NCI-H345 treated with DMSO at 0.1 percent for 48 hours (cell line): ENCODE data around the gene SLC13A2.
A peak's percentile ranks its signal among the peaks of the same experiment; 100 is the strongest.

Experiments
- DNase-seq: peaks from one replicate; lab custom pipeline; 2025; ENCODE audit not compliant: unreplicated experiment; lab: John Stamatoyannopoulos, UW

The SLC13A2 gene

DNA sequence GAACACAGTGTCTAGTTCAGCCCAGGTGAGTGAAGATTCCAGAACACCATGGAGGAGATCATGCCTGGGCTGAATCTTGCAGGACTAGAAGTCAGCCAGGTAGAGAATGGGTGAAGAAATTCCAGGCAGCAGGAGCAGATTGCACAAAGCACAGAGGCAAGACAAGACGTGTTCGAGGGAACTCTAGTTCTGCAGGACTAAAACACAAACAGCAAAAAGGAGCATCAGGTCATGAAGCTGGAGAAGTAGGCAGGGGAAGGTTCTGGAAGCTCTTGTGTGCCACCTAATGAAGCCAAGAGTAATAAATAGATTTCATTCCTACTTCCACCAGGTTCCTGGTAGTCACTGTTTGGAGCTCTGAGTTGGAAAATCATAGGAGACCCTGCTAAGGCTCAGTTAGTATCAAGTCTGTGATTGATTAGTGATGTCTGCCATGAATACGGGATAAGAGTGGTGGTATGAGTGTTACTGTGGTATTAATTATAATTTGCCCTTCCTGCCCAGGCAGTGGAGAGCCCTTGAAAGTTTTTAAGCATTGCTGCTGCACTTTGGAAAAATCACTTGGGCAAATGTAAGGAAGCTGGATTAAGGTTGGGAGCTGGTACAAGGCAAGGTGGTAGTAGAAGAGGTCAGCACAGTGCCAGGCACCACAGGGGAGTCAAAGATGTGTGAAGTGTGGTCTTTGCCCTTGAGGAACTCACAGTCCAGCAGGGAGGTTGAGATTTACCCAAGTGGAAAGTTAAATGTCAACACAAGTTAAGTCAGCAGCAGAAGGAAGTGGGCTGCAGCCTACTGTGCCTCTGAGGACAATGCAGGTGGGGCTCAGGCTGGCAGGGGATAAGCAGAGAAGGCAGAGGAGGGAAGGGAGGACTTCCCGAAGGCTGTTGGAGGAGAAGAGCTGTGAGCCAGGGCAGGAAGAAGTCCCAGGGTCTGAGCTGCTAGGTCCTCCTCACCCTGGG lies 19.2 kb downstream of the SLC13A2 start:
- no peak for DNase-seq

DNA sequence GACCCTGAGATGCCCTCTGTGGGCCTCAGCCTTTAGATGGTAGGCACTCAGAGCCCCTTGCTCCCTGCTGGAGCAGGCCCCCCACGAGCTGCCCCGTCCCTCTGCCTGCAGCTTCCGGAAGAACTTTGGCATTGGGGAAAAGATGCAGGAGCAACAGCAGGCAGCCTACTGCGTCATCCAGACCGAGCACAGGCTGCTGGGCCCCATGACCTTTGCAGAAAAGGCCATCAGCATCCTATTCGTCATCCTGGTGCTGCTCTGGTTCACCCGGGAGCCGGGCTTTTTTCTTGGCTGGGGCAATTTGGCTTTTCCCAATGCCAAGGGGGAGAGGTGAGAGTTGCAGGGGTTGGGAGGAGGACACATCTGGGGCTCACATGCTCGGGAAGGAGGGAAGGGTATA lies 20.0 kb downstream of the SLC13A2 start:
- no peak for DNase-seq

DNA sequence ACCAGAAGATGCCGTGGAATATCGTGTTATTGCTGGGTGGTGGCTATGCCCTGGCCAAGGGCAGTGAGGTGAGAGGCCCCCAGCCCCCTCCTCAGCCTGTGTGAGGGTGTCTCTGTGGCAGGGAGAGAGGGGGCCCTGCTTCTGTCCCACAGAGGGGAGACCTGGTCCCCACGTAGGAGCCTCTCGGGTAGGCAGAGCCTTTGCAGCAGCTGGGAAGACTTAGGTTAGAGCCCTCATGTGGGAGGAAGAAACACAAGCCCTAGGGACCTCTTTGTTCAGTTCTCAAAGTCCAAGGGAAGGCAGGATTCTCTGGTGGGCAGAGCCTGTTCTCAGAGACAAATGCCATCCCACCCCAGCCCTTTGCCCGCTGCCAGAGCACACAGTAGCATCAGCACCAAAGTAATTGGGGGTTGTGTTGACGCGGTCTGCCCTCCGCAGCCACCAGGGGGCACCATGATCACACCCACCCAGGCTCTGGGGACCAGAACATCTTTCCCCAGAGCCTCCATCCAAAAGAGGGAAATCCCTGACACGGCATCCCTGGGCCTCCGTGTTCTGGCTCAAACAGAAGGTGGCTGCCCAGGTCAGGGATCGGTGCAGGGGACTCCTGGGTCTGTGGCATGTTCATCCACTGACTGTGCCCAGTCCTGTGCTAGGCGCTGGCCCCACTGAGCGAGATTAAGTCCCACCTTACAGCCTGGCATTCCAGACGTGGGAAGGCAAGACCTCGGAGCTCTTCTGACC lies 21.2 kb downstream of the SLC13A2 start:
- DNase-seq: peak; percentile 39

DNA sequence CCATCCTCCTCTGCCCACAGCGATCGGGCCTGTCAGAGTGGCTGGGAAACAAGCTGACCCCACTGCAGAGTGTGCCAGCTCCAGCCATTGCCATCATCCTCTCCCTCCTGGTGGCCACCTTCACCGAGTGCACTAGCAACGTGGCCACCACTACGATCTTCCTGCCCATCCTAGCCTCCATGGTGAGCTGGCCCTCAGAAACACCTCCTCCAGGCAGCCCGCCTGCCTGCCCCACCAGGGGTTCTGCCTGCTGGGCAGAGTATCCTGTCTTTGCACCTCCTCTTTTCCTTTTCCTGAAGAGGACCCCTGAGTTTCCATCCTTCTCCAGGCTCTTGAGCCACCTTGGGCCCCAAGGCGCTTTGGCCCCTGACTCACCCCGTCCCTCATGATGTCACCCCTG lies 22.2 kb downstream of the SLC13A2 start:
- no peak for DNase-seq

DNA sequence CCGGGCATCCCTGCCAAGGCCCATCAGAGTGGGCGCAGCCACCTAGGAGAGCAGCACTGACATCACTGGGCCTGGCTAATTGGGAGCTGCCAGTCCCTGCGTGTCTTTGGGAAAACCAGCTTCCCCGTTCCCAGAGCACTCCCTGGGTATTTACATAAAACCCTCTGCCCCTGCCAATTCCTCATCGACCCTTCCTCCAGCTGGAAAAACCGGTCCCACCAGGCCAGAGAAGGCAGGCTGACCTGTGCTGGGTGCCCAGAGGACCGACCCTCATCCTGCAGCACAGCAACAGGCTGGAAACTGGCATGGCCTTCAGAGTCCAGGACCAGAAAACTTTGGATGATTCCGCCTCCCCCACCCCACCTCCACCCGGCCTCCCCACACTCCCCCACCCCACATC lies 24.5 kb downstream of the SLC13A2 start:
- DNase-seq: no peak

DNA sequence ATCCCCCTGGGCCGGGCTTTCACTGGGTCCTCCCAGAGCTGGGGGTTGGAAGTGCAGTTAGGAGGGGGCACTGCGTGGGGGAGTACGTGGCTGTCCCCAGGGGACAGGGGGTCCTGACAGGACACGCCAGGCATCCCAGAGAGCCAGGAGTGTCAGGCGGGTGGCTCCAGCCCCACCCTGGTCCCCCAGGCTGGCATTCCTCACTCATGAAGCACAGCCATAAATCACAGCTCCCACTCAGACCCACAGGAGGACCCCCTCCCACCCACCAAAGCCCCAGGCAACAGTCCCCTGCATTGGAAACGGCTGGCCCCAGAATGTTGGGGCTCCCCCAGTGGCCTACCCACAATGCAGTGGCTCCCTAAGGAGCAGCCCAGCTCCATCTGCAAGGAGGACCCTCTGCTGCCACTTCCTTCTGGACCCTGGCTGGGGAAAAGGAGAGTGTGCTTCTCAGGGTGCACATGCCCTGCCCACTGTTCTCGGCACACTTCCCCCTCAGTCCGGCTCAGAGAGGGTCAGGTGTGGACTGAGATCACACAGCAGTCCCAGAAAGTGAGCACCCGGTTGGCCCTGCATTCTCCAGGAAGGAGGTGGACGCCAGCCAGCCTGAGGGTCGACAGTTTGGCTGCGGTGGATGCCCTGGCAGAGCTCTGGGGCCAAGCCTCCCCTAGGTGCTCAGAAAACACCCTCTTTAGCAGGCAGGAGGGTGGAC lies 25.4 kb downstream of the SLC13A2 start:
- DNase-seq: no peak

DNA sequence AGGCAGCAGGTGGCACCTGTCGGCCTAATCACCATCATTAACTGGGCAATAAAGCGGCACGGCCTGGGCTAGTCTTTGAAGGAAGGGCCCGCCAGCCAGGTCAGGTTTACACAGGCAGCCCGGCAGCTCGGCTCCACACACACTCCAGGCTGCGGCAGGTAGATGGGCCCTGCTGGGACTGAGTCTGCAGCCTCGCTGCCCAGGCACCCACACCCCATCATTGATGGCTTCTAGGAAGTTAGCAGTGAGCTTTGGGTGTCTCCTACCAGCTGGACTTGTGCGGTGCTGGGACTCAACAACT lies 25.9 kb downstream of the SLC13A2 start:
- DNase-seq: no peak

DNA sequence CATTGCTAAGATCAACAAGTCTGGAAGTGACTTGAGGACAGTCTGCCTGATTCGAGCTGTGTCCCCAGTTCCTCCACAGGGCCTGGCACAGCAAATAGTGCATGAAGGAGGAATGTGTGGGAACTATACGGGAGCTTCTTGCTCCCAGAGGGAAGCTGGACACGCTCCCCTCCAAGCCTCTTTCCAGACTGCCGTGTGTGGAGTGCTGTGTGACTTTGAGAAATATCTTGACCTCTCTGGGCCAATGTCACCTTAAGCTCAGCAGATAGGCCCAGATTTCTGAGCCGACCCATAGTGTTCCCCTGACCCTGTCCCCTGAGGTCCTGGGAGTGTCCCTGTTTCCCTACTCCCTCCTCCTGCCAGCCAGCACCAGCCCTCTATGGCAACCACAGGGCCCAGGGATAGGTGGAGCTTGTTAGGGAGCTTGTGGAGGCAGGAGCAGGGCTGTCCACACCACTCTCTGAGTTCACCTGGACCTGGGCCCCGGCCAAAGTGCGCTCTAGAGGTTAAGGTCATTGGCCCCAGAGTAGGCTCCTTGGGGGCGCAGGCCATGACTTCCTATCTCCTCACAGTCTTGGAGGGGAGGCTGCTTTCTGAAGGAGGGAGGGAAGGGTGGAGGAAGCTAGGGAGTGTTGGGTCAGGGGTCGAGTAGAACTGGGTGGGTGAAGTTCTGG lies 26.4 kb downstream of the SLC13A2 start:
- DNase-seq: no peak

DNA sequence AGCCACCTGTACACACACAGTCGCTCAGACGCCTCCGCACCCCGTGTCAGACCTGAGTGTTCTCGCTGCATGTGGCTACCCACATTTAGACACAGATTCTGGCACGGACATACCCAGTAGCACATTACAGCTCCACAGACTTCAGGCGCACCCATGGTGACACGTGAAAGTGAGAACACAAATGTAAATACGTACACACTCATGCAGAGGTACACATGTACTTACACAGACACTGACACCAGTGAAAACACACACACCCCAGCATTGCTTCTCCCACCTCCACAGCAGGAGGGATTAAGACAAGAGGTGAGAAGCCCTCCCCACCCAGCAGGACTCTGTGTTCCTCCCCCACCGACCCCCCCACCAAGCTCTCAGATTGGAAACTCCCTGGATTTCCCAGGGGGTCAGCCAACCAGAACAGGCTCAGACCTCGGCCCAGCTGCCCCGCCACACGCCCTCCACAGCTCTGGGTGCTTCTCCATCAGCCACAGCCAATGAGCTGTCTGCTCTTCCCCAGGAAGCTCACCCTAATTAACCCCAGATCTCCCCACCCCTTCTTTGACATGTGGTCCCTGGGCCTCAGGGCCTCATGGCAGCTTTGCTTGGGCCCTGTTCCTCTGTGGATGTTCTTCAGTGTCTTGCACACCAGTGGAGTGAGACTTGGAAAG lies 27.4 kb downstream of the SLC13A2 start:
- DNase-seq: no peak

DNA sequence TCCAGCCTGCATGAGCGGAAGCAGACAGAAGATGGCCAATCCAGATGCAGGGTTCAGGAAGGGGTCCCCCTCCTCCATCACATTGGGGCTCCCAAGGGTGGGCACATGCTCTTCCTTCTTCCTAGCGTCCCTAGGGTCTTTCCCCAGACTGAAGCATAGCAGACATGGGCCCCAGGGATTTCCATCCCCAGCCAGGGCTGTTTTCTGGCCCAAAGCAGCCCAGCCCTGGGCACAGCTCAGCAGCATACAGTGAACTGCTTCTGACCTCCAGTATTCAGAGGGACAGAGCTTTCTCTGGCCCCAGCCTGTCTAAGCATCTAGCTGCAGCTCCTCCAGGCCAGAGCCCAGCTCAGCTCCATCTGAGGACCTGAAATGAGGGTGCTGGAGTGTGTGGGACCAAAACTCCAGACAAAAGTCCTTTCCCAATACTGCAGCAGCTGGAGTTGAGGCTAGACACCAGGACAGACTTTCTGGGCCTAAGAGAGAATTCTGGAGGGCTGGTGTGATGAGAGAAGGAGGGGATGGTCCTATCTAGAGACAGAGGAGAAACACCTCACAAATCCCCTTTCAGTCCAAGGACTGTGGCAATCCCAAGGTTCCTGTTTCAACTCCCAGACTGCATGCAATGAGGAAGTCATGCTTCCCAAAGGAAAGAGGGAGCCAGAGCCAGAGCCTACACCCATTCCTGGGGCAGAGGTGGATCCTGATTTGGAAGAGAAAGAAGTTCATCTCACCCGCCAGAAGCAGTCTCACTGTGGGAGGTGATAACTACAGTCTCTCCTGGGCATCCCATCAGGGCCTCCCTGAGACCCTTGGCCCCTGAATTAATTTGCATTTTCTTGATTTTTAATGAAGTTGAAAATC lies 28.2 kb downstream of the SLC13A2 start:
- DNase-seq: no peak

DNA sequence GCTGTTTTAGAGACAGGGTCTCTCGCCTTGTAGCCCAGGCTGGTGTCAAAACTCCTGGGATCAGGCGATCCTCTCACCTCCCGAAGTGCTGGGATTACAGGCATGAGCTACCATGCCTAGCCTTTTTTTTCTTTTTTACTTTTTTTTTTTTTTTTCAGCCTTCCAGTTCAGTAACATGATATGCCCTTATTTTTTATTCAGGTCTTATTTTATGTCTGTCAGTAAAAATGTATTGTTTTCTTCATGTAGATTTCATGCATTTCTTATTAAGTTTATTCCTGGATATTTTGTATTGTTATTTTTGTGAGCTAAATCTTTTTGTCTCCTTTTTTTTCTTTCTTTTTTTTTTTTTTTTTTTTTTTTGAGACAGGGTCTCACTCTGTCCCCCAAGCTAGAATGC lies 30.0 kb downstream of the SLC13A2 start:
- DNase-seq: no peak

DNA sequence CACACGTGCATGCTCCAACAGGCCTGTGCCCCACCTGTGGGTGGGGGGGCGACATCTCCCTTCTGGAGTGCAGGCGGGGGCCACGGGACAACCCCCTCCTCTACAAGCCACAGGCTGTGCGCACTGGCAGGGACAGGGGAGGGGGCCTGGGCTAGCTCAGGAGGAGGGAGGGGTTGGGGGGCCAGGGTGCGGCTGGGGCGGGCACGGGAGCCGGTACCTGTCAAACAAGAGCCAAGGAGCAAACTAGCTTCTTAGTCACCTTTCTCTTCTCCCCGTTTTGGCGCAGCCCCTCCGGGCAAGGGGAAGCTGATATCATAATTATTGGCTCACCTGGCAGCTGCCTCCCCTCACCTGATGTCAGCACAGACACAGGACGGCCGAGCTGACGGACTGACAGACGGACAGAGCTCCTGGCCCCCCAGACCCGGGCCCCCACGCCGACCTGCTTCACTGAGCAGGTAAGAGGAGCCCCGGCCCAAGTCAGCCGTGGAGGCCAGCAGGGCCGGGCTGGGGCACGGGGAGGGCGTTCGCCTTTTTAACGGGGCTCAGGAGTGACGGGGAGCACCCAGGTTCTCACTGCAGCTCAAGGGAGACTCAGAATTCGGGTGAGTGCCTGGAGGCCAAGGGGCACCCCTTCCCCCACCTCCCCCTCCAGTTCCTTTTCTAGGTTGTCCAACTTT lies 32.7 kb downstream of the SLC13A2 start, which contains the start of gene FOXN1:
Gene FOXN1, plus strand, starts transcription at position 363 of the 680 bp plus-strand sequence. CDS start 17,622 bp downstream, outside the sequence.
- DNase-seq: no peak

DNA sequence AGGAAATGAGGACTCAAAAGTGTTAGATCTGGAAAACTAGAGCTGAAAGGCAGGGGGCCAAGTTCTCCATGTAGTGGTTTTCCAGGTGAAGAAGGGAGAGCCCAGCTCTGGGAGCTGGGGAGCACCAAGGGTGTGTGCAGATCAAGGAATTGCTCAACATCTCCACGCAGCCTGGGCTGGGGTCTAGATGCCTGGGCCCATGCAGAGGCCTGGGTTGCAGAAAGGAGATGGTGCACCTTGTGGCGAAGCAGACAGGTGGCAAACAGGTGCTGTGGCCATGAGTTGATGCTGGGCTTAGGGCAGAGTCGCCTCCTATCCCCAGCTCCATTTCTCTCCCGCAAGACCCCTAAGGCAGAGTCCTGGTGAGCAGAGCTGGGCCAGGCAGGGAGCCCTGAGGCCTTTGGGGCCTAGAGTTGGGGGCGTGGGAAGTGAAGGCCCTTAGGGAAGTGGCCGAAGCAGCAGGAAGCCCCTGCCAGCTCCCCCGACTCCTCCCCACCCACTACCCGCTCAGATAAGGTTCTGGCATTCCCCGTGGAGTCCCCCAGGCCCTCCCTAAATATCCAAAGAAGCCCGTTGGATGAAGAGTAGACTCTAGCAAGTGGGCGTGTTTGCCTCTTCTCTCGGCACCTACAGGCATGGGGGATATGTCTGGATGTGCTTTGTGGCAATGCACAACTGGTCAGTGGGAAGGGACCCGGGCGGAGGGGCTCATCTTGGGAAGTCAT lies 33.5 kb downstream of the SLC13A2 start:
- no peak for DNase-seq

DNA sequence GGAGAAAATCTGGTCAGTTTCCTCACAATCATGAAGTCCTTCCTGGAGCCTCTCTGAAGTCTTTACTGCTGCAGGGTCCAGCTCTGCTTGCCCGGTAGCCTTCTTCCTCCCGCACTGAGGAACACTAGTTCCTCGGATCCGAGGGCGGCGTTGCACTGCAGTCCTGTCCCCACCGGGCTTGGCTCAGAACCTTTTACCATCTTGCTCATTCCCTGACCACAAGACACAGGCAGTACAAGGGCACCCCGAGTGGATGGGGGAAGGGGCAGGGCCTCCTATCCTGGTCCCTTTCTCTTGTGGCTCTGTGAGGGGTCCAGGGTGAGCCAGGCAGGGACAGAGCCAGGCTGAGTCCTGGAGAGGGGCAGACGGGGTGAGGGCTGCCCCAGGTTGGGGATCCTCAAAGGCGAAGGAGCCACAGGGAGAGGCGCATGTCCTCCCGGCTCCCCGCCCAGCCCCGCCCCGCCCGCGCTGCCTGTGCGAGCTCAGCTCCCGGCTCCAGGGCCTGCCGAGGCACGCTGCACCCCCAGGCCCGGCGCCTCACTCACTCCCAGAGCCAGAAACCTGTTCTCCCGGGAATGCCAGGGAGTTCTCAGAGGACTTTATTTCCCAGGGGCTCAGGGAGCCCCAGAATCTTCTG lies 34.2 kb downstream of the SLC13A2 start:
- DNase-seq: no peak

DNA sequence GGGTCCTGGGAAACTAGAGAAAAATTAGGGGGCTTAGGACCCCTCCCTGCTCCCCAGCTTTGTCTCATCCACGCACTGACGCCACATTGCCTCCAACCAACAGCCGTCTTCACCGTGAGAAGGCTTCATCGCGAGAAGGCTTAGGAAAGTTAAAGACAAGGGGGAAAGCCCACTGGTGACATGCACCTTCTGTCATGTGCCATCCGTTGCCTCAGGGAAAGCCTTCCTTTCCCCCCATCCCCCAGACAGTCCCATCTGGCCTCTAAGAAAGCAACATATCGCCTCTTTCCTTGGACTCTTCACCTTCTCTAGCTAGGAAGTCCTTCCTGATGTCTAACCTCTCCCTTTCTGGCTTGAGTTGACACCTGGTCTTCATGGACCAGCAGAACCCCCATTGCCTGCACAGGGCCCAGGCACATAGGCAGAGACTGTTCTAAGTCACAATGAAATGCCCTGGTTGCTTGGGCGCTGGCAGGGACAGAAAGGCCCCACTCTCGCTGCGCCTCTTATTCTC lies 34.8 kb downstream of the SLC13A2 start:
- no peak for DNase-seq

DNA sequence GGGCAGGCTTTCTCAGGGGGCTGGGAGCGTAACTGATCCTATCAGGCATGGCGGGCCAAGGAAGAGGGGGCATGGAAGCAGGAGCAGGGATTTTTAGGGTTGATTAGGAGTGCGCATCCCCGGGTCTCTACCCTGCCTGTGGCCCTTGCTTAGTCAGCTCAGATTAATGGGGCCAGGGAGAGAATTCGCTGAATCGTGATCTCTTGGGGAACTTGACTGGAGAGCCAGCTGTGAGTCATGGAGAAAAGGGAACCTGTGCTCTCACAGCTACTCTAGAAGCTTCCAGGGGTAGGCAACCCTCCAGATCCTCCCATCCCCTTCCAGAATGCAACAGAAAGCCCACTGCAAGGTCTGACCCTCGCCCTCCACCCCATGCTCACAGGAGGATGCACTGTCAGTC lies 36.3 kb downstream of the SLC13A2 start:
- DNase-seq: no peak

DNA sequence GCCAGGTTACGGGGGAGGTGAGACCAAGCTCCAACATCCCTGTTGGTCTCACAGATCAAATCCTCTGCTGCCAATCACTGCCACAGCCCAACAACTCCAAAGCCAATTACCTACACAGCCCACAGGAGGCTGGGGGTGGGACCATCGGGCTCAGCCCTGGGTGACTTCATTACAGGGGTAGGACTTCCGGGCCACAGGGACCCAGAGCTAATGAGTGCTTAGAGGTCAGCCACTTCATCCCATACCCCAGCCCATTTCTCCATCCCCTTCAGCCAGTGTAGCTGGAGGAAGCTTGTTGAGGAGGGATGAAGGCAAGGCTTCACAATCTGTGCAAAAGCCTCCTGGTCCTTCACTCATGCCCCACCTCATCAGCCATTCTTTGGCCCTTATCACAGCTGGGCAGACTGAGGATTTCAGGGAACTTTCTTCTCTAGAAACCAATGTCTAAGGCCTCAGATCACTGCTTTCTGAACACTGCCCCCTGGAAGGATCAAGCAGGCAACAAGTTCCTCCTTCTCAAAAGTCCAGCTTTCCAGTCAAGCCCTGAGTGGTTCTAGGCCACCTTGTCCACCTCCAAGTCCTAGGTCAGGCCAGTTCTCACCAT lies 38.5 kb downstream of the SLC13A2 start:
- no peak for DNase-seq
